NCI-H69 (cell line): ENCODE measurements around the gene ZNF532.
A peak's percentile ranks its signal among the peaks of the same experiment; 100 is the strongest.

Source experiments
- DNase-seq: peaks from one replicate; lab custom pipeline; 2025; lab: John Stamatoyannopoulos, UW

Gene ZNF532

DNA sequence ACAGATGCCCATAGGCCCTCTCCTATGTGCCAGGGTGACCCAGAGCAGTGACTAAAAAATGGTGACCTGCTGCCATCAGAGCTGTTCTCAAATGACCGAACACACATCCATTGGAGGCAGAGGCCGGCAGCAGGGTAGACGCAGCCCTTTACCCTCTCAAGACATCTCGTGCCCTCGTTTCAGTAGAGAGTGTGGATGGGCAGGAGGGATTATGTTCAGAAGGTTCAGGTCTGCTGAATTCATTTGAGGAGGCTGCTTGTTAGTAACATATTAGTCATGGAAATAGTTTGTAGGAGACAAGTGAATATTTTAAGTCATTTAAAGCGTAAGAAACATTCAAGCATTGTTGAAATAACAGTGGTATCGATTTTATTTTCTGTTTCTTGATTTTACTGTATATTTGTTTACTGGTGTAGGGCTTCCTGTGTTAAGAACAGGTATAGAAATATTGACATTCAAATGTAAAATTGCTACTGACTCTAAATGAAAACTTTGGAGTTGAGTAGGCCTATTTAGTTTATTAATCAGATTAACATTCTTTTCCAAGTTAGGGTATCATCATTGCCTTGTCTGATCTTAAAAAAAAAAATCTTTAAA lies 82.6 kb downstream of the ZNF532 start:
- DNase-seq = no peak

DNA sequence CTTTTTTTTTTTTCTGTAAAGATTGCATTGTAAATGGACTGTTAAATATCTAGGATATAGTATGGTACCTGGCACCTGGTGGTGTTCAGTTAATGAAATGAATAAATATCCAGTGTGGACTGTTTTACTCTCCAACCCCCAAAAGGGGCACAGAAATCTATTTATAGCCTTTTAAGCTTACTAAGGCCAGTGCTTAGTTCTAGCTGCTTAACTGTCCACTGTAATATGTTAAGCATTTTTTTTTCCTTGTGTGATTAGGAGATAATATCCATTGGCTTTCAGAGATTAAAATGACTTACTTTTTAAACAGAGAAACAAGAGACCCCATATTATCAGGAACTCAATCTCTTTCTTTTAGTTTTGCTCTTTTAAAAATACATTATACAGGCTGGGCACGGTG lies 84.4 kb downstream of the ZNF532 start:
- DNase-seq = no peak

DNA sequence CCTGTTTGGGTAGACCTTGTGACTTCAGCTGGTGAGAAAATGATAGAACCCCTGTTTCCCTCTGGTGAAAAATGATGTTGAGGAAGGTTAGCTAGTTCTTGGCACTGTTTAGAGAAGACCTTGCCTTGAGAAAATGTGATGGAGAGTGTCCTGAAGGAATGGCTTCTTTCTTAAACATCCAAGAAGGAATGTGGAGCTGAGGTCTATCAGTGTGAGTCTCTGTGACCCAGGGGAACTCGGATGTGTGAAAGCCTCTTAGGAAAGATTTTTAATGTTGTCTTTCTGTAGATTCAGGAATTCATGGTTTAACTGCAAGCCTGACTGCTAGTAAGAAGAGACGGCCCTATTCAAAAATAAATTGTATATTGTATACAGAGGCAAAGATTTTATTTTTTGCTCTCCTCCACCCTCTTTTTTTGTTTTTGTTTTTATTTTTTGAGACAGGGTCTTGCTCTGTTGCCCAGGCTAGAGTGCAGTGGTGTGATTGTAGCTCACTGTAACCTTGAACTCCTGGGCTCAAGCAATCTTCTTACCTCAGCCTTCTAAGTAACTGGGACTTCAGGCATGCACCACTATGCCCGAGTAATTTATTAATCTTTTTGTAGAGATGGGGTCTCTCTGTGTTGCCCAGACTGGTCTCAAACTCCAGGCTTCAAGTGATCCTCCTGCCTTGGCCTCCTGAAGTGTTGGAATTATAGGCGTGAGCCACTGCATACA lies 87.5 kb downstream of the ZNF532 start:
- no peak for DNase-seq

DNA sequence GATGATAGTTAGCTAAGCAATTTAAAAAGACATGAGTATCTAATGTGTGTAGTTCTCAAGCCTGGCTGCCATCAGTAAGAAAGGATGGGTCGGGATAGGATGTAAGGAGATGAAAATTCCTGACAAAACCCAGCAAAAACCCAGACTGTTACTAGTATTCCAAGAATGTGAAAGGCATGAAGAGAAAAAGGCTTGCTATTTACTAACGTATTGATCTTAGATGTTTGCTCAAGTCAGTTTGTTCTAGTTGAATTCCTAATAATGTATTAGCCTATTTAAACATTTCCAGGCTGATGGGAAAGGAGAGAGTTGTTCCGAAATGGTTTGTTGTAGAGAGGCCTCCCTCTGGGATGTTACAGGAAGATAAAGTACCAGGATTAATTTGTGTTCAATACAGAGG lies 88.2 kb downstream of the ZNF532 start:
- no peak for DNase-seq

DNA sequence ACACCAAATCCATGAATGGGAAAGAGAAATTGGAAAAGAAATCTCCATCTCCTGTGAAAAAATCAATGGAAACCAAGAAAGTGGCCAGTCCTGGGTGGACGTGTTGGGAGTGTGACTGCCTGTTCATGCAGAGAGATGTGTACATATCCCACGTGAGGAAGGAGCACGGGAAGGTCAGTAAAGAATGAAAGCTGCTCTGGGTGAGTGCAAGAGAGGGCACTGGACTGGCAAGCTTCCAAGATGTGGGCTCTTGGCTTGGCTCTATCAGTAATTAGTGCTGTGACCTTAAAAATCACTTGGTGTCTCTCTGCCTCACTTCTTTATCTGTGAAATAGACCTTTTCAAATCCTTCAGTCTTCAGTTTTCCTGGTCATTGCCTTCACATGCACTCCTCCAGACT lies 89.0 kb downstream of the ZNF532 start:
- peak; percentile 95 for DNase-seq

DNA sequence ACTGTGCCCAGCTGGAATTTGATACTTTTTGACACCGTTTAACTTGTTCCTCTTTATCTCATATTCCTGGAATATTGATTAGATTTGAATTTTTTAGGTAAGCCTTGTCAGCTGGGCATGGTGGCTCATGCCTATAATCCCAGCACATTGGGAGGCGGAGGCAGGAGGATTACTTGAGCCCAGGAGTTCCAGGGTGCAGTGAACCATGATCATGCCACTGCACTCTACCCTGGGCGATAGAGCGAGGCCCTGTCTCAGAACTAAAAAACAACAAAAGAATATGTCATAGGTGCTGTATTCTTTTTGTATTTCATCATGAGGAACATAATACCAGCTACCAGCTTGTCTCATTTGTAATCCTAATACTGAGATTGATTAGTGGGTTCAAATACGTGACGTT lies 90.3 kb downstream of the ZNF532 start:
- DNase-seq = no peak

DNA sequence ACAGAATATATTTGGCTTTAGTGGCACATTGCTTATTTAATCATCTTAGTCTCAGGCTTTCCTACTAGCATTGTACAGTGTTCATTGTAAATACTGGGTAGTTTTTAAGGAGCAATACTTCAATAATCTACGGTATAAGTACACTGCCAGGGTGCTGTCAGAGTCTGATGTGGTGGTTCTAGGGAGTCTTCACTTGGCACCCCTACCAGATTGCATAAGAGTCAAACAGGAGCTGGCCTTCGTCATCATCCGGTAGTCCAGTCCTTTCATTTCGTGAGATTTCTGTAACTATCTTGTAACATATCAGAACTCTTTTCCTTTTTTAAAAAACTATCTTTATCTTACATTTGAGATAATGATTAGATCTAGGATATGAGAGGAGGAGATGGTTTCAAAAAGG lies 91.1 kb downstream of the ZNF532 start:
- no peak for DNase-seq

DNA sequence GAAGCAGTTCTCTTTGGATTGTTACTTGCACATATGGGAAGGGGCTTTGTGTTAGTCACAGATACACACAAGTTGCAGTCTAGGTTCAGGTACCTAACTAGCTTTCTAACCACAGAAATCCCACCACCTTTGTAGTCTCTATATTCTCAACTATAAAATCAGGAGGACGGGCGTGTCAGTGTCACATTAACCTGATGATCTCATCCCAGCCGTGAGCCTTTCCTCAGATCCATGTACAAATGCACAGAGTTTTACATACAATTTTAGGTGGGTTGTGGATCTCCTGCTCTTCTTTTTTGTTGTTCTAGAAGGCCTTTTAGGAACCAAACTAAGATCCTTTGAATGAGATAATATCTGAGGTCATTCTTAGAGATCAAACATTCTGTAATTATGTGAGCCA lies 94.0 kb downstream of the ZNF532 start:
- peak; percentile 58 for DNase-seq

DNA sequence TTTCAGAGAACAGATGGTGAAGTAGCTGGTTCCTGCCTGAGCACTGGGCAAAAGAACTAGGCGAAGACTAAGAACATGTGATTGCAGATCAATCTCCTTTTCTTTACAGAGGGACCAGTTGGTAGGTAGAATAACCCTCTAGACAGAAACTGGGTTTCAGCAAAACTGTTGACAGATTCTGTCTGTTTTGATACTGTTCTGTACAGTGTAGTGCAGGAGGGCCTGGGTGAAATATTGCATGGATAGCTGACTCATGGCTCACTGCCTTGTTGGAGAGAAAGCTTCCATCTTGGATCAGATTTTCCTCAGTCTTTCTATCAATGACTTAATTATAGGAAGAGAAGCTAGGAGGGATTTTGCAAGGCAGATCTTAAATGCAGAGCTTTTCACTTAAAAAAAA lies 95.8 kb downstream of the ZNF532 start:
- no peak for DNase-seq

DNA sequence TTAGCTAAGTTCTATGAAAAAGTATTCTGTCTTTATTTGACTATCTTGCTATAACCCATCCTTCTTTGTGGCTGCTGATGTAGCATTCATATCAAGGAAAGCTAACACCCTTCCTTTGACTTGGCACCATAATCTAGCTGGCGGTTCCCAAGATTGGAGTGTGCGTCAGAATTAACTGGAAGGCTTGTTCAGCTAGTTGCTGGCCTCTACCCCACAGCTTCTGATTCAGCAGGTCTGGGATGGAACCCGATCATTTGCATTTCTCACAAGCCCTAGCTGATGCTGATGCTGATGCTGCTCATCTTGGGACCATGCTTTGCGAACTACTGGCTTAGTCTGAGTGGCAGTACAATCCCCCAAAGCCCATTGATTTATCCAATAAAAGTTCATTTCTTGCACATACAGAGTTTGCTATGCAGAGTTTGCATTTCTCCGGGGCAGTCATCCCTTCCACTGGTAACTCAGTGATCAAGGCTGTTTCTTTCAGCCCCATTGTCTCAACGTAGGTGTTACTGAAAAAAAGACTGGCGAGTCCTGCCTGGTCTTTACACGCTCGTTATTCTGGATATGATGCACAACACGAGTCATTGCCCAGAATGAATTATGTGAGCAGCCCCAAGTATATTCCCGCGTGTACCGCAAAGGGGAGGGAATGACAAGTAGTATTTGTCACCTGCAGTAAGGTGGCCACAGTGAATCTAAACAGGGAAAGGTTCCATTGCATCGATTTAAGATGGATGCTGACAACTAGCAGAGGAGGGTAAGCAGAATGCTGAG lies 96.5 kb downstream of the ZNF532 start:
- DNase-seq = no peak

DNA sequence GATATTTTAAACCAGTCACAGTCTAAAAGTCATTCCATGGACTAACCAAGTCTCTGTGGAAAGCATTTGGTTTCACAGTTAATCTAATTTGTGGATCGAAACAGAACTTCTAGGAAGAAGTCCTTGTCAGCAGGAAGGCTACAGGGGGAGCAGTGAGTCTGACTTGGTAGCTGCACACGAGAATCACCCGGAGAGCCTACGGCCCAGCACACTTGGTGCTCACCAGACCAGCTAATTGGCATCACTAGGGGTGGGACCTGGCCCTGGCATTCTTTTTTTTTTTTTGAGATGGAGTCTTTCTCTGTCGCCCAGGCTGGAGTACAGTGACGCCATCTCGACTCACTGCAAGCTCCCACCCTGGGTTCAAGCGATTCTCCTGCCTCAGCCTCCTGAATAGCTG lies 97.7 kb downstream of the ZNF532 start:
- DNase-seq = no peak

DNA sequence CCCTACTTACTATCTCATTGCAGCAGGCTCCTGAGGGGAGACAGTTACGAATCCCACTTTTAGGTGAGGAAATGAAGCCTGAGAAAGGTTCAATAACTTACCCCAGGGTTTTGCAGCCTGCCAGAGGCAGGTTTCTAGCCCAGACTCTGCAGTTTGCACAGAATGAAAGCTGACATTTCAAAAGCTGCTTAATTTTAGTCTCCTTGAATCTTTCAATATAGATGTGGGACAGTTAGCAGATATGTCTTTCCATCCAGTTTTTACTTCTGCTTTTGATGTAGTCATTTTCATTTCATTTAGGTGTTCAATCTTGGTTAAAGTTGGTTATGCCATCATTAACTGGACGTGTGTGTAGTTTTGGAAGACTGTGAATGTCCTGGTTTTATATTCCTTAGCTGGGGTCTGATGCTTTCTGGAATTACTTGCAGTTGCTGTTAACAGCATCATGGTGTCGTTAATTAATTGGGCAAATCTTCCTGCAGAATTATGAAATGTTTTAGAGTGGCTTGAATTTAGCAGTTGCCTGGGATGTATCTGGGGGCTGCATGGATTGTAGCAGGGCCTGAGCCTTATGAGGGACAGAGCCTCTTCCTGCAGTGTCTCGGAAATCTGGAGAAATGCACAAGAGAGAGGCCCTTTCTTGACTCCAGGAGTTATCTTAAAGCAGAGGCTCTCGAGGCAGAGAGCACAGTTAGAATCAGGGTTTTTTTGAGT lies 100.8 kb downstream of the ZNF532 start:
- no peak for DNase-seq

DNA sequence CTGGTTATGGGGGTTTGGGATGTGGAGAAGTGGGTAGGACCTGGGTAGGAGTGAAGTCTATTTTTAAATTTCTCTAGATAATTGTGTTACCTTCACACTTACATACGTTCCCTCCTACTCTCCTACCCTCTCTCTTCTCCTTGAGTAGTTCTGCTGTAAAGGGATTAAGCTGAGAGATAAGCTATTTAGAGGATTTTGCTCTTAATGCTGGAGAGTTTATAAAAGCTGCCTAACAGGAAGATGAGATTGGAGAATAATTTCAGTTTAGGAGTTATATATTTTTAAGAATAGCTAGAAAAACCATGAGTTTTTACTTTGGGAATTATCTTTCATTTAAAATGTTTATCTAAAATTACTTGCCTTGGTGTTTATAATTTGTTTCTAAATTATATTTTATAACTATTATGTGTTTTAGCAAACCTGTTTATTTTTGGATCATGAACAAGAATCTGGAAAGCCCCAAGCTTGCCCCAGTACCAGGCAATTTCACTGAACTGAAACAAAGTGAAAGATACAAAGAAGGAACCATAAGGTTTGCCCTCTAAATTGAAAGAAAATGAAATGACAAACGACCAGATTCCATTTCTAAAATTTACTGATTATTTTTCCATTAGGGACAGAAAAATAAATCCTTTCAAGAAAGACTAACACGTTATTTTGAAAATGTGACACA lies 101.5 kb downstream of the ZNF532 start:
- no peak for DNase-seq

DNA sequence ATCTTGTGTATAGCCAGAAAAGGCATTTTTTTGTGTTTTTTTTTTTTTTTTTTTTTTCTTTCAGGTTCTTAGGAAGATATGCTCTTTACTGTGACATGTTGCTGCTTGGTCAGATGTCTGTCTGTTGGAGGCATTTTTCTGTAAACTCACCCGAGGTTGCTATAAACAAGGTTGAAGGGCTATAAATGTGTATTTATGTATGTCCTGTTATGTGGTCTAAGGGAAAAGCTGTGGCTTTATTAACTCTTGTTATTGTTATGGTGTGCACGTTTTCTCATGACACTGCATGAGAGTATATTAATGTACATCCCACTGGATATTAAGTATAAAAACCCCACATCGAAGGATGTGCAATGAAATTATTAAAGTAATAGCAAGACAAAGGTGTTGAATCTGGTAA lies 102.0 kb downstream of the ZNF532 start:
- DNase-seq = no peak

DNA sequence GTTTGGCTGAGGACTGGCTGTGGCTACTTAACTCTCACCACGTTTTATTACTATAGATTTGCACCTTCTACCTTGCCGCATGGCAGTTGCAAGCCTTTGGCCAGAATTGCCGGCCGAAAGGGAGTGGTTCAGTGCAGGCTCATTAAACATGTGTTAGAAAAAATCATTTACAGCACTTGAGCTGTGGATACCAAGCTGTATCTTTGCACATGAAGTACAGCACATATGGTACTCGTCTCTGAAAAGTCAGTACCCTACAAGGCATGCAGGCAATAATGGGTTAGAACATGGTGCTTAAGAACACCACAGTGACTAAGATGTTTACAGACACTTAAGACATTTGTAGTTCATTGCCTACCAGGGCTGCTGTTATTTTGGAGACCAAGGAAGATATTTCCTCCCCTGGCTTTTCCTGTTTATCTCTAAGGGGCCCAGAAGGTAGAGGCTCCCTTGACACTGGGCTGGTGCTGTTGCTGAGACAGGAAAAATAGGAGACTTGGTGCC lies 103.1 kb downstream of the ZNF532 start:
- DNase-seq = no peak

DNA sequence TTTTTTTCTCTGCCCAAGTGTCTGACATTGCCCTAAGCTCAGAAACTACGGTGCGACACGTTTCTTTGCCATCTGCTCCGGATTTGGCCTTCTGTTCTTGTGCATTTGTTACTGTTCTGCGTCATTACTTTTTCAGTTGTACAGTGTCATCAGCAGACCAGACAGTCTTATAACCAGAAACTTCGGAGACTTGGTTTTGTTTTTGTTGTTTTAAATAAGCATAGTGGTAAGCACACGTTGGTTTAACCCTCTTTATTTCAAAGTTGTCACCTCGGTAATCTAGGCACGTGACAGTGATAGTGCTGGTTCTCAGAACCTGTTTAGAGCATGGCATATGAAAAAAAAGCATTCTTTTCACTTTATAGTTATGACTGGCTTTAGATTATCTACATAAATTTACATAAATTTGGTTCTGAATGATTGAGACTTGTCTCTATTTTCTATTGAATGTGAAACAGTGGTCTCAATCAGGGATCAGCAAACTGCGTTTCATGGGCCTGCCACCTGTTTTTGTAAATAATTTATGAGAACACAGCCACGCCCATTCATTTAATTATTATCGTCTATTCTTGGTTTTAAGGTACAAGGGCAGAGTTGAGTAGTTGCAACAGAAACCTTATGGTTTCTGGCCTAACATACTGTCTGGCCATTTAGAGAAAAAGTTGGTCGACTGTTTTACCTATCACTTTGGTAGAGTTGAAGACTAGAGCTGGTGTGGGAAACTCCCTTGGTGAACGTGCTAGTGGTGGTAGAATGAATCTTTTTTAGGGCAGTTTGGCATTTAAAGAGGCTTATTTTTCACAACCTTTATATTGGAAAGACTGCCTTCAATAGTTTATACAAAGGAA lies 106.5 kb downstream of the ZNF532 start:
- DNase-seq = no peak

DNA sequence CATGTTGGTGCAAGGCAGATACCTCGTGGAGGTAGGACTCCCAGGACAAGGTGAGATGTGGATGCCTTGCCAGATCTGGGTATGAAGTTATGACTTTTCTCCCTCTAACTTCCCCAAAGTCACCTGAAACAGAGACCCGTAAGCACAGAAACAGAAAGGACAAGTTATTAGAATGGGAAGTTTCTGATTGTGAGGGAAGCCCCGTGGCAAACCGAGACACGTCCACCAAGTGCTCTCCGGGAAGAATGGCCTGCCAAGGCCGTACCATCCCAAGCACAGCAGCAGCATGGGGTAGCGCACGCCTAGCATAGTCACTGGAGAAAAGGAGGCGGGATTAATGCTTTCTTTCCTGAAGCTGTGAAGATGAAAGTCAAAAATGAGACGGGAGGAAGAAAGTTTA lies 110.6 kb downstream of the ZNF532 start:
- no peak for DNase-seq

DNA sequence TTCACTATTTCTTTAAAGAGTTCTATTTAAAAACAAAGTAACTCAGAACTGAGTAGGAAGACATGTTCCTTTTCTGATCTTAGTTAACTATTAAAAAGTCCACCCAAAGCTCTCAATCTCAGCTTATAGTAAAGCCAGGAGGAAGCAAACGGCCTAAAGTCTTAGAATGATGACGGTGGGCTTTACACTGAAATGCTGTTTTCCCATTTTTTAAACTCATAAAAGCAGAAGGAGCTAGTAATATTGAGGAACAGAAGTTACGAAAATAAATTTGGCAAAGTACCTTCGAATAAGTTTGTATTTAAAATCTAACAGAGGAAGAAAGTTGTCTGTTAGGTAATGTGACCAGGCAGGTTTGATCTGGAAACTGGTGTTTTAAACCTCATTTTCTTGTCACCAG lies 111.1 kb downstream of the ZNF532 start:
- DNase-seq = no peak

DNA sequence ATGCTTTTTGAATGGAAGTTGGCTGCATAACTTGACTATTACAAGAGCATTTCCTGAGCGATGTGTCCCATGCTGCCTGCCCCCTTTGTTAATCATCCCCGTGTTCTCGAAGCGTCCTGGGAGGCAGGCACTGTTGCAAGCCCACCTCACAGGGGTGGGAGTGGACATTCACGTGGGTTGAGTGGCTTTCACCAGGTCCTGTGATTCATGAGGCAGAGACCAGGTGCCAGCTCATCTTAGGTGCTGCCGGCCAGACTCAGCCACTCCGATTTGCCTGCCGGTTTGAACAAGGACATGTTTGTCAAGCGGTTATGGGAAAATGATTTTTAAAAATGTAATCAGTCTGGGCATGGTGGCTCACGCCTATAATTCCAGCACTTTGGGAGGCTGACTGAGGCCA lies 112.5 kb downstream of the ZNF532 start:
- no peak for DNase-seq

DNA sequence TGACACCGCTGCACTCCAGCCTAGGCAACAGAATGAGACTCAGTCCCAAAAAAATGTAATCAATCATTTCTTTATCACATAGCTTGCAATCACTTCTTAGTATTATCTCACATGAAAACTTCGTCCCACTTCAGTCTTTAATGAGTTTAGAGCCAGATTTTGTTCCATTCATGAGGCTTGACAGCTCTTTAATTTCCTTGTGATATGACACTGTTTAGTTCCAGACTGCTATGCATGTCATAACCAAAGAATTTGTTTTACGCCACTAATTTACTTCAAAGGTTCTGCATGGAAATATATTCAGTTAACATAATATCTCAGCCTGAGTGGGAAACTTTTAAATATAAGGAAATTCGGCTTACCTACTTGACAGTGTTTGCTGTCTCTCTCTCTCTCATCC lies 113.1 kb downstream of the ZNF532 start:
- DNase-seq = no peak

DNA sequence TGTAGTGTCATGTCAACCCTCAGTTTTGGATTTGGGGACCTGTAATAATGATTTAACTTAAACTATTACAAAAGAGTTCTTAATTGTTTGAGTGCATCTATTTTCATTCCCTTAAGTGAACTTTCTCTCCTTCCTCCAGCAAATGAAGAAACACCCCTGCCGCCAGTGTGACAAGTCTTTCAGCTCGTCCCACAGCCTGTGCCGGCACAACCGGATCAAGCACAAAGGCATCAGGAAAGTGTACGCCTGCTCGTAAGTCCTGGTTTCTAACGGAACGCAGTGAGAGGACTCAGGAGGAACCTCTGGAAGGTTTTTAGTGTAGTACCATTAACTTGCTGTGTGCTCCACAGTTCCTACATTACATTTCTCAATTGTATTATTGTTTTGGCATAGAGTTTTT lies 114.2 kb downstream of the ZNF532 start:
- no peak for DNase-seq
